ENCODE measurements around the gene PCK2. TPM values are rescaled to one million over a fixed set of nuclear protein-coding genes. Genes with fewer than 3 reads are reported as not detected.

The PCK2 gene
- total RNA-seq, 1 donor from 2014 or later = 2.9 TPM

DNA sequence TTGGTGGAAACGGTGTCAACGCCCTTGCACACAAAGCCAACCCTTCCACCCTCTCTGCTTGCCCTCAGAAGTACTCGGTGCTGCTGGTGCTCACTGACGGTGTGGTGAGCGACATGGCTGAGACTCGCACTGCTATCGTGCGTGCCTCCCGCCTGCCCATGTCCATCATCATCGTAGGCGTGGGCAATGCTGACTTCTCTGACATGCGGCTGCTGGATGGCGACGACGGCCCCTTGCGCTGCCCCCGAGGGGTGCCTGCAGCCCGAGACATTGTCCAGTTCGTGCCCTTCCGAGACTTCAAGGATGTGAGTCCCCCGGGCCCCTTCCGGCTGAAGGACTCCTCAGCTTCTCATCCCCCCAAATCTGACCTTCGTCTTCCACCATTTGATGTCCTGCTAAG lies 17.0 kb upstream of the PCK2 start:
- DNase-seq = no peak

DNA sequence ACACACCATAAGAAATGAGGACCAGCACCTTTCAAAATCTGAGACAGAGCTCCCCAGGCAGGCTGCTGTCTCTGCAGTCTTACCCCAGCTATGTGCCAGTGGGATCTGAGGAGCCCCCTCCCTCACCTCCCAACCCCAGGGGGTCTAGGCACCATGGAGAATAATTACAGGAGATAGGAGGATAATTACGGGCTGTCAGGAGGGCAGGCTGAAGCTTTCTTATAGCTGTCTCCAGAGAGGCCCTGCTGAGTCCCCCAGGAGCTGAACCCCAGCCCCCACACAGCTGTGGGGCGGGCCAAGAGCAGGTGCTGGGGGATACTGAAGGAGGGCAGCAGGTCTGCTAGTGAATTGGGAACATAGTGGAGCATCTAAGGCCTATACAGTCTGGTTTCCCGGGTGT lies 16.0 kb upstream of the PCK2 start:
- no peak for DNase-seq

GRCh38 chr14:24079491-24080141 lies 14.5 kb upstream of the PCK2 start:
- DNase-seq = no peak

GRCh38 chr14:24080142-24080530 lies 14.0 kb upstream of the PCK2 start:
- no peak for DNase-seq

DNA sequence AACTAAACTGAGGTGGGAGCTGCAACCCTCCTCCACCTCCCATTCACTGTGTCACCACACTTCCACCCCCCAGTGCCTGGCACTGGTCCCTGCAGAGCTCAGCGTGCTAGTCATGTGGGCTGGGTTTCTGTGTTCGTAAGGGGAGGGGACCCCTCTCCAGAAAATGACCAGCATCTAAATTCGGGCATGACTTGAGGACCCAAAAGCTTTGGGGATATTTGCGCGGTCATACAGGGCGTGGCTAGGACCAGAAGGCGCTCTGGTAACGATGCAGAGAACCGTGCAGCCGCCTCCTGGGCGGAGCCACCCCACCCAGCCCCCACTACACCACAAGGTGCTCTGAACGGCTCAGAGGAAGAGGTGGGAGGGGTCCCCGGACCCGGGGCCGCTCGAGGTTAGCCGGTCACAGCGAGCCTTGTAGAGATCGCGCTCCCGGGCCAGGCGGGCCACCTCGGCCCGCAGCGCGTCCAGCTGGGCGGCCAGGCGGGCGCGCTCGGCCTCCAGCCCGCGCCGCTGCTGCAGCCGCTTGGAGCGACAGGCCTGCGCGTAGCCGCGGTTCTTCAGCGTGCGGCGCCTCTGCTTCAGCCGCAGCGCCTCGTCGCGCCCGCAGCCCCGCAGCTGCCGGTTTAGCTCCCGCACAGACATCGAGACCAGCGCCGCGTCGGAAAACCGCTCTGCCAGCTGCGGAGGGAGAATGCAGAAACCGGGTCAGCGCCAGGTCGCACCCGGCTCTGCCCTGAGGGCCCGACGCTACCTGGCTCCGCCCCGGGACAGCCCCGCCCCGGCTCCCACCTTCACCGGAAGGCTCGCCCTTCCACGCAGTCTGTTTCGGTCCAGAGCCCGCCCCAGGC lies 13.0 kb upstream of the PCK2 start:
- DNase-seq = peak; percentile 42

DNA sequence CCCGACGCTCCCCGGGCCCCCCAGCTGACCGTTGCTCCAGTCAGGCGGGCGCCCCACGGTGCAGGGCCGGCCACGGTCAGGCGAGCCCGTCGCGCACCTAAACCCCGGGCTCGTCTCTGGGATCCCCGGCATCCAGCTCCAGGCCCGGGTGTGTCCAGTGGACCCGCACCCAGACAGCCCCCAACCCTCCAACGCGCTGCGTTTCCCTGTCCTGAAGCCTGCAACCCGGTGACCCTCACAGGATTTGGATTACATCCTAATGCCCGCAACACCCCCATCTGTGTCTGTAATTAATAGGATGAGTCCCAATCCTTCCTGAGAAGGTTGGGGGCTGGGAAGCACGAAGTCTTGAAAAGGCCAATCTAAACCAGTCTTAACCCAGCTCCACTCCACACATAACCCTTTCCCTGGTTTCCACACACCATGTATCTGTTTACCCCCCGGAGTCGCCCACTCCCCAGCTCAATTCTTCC lies 12.3 kb upstream of the PCK2 start:
- no peak for DNase-seq

DNA sequence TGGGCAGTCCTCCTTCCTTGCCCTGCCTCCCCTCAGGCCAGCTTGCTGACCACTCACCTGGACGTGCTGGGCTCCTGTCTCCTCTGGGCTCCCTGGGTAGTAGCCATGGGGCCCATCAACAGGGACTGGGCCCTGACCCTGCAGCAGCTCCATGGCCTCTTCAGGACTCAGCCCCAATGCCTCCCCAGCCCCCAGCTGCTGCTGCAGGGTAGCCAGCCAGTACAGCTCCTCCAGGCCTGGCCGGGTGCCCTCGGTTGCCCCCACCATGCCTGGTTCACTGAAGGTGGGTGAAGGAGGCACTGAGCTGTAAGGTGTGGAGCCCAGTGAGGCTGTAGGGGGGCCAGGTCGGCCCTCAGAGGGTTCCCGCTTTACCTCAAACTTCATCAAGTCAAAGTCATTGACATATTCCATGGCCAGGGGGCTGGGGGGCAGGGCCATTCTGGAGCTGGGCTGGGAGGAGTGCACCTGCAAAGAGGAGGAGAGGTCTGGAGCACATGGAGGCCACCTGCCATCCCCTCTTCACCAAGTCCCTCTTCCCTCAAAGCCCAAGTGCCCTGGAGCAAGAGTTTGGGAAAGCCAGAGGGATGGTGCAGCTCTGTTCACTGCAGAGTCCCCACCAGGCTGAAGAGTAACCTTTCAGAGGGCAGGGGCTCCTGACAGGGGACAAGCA lies 11.6 kb upstream of the PCK2 start:
- DNase-seq = no peak

GRCh38 chr14:24083462-24083861 lies 10.6 kb upstream of the PCK2 start:
- no peak for DNase-seq

DNA sequence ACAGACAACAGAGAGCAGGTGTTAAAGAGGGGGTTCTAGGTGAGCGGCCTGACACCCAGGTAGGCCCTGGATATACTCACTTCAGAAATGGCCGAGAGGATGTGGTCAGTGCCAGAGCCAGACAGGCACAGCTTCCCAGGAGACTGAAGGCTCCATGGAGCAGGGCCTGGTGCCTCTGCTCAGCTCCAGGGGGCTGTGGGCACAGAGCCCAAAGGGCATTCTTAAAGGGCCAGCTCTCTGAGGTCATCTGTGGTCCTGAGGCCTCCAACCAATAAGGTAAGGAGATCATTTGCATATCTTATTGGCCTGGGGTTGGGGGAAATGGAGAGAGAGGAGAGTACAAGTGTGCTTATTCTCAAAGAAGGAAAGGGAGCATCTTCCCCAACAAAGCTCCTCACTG lies 9.7 kb upstream of the PCK2 start:
- DNase-seq = no peak

- no peak for DNase-seq
Observed at GRCh38 chr14:24085215-24085614, 8.9 kb upstream of the PCK2 start.

- DNase-seq = peak; percentile 14
Observed at GRCh38 chr14:24086193-24086955, 7.7 kb upstream of the PCK2 start.

- no peak for DNase-seq
Observed at GRCh38 chr14:24087004-24087403, 7.1 kb upstream of the PCK2 start.

DNA sequence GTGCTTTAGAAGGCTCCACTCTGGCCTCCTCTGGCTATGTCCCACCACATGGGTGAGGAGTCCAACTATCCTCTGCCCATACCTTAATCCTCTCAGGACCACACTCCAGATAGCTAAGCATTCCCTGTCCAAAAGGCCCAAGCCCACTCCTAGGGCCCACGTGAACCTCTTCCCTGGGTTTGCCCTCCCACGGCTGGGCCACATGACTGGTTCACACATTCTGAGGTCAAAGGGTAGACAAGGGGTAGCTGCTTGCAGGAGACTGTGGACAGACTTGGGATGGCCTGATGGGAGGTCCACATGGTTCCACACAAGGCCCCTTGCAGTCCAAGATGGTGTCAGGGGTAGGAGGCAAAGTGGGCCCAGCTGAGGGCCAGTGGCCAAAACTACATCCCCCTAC lies 6.0 kb upstream of the PCK2 start:
- DNase-seq = no peak

DNA sequence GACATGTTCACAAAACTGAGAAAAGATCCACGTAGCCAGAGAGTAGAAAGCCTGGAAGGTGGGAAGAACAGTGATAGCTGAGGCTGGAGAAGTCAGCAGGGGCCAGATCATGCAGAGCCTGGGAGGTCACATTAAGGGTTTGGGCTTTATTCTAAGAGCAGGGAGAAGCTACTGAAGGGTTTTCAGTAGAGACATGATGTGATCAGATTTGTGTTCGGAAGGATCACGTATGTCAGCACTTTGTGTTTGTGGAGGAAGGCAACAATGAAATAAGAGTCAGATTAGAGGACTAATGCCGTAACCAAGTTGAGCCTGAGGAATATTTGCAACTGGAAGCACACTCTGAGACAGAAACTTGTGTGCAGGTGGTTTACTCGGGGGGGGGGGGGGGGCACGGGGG lies 4.2 kb upstream of the PCK2 start:
- DNase-seq = no peak

GRCh38 chr14:24092110-24092504 lies 2.0 kb upstream of the PCK2 start:
- DNase-seq = no peak

- DNase-seq = no peak
Observed at GRCh38 chr14:24092505-24093206, 1.5 kb upstream of the PCK2 start.

- no peak for DNase-seq
Observed at GRCh38 chr14:24093207-24093900, 757 bp upstream of the PCK2 start.

DNA sequence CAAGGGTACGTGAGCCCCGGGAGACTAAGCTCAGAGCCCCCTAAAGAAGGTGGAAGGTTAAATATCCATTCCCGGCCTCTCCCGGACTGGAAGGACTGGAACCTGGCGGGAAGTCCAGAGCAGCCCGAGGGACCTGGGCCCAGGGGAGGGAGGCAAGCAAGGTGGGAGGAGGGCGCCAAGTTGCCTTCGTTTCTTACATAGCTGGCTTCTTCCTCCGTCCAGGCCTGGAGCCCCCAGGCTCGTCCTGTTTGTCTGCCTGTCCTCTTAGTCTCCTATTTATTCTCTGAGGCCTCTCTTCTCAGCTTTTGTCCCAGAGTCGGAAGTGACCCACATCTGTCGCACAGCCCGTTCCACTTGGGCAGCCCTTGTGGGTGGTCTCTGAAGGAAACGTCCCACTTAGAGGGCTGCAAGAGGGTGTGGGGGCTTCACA lies 745 bp downstream of the PCK2 start:
- DNase-seq = no peak

- DNase-seq = peak; percentile 30
Observed at GRCh38 chr14:24095271-24096068, 1.4 kb downstream of the PCK2 start.

- no peak for DNase-seq
Observed at GRCh38 chr14:24096545-24097181, 2.6 kb downstream of the PCK2 start.

All from tongue (tissue), 2 donors.